22Rv1 (cell line): ENCODE measurements around the gene USP19.
A peak's percentile ranks its signal among the peaks of the same experiment; 100 is the strongest.

Experiments used
- H3K27ac ChIP-seq: fragments of 450-650 bp; 2 replicates; pipeline ENCODE4 v1.5.1; 2017
- CTCF ChIP-seq: fragments of 450-650 bp; IDR thresholded peaks from 2 replicates; pipeline ENCODE4 v1.5.1; 2017; ENCODE audit warnings: mild to moderate bottlenecking
- ZFX ChIP-seq: fragments of 450-650 bp; IDR thresholded peaks from 2 replicates; pipeline ENCODE4 v1.6.1; 2017; ENCODE audit warnings: antibody characterized with exemption, borderline replicate concordance

USP19 gene

GRCh38 chr3:49148159-49148558 is 27.5 kb upstream of the USP19 start:
- H3K27ac ChIP-seq: no peak overlapping the region
- TF ChIP-seq ZFX: no peak
- TF ChIP-seq CTCF: no peak

GRCh38 chr3:49140080-49140479 is 19.5 kb upstream of the USP19 start:
- no peak overlapping the region for H3K27ac ChIP-seq
- no peak for TF ChIP-seq ZFX

- no peak overlapping the region for H3K27ac ChIP-seq
- TF ChIP-seq ZFX: no peak
- TF ChIP-seq CTCF: no peak
Measured at GRCh38 chr3:49135499-49135898, 14.9 kb upstream of the USP19 start.

- TF ChIP-seq ZFX (no peak), CTCF (peak; percentile 22)
- H3K27ac ChIP-seq: peak overlapping the region; percentile 64
Measured at GRCh38 chr3:49134471-49135265, 14.0 kb upstream of the USP19 start.

GRCh38 chr3:49133226-49133951 is 12.8 kb upstream of the USP19 start:
- TF ChIP-seq ZFX (no peak), CTCF (no peak; the same call in 1 of the 2 replicates)
- peak overlapping the region; percentile 64 for H3K27ac ChIP-seq

- TF ChIP-seq ZFX (no peak), CTCF (peak; percentile 13; the same call in 1 of the 2 replicates)
- peak within 1 kb of the TSS; percentile 64 for H3K27ac ChIP-seq
Measured at GRCh38 chr3:49132437-49133225, 12.0 kb upstream of the USP19 start, which contains the start of gene LAMB2. Gene LAMB2, minus strand, starts transcription at chr3:49133050. Its CDS starts 183 bp downstream, at chr3:49132867.

GRCh38 chr3:49132073-49132436 is 11.4 kb upstream of the USP19 start:
- peak overlapping the region; percentile 64 for H3K27ac ChIP-seq
- TF ChIP-seq CTCF (no peak), ZFX (no peak)
